ENCODE measurements around the gene ATP6V0A4. TPM values are rescaled to one million over a fixed set of nuclear protein-coding genes. Genes with fewer than 3 reads are reported as not detected.

The ATP6V0A4 gene
- not detected for total RNA-seq

- no peak for ATAC-seq (ENCODE audit: low read depth)
Observed at GRCh38 chr7:138797715-138798320, at the start of gene ATP6V0A4, which contains the start of gene TMEM213. ATP6V0A4 (minus strand) TSS chr7:138798196; CDS start chr7:138771247, 26,949 bp downstream. TMEM213 (plus strand) TSS chr7:138797994; CDS start chr7:138798105, 111 bp downstream.

GRCh38 chr7:138845711-138846110 lies 47.7 kb upstream of the ATP6V0A4 start:
- ATAC-seq (ENCODE audit: low read depth), result no peak
- Mint-ChIP-seq H3K4me3 (no peak overlapping the region), H3K27ac (no peak overlapping the region), H3K27me3 (peaks cover 4% of the 10 kb centered on the region), H3K36me3 (no peaks in the 10 kb centered on the region), H3K9me3 (no peaks in the 10 kb centered on the region), H3K4me1 (no peaks in the 10 kb centered on the region)
- POLR2A ChIA-PET, result no interaction called here
- no peak for DNase-seq

More at GRCh38 chr7:138797715-138798320, at the start of gene ATP6V0A4, which contains the start of gene TMEM213:
- Mint-ChIP-seq H3K27me3 (peaks cover 6% of the 10 kb centered on the region), H3K36me3 (no peaks in the 10 kb centered on the region), H3K27ac (no peak within 1 kb of the TSS), H3K4me3 (no peak within 1 kb of the TSS), H3K9me3 (no peaks in the 10 kb centered on the region), H3K4me1 (no peaks in the 10 kb centered on the region)
- POLR2A ChIA-PET, result no interaction called here
- DNase-seq, result no peak

- Mint-ChIP-seq H3K9me3 (no peaks in the 10 kb centered on the region), H3K27ac (no peak overlapping the region), H3K36me3 (no peaks in the 10 kb centered on the region), H3K4me1 (no peaks in the 10 kb centered on the region), H3K4me3 (no peak overlapping the region), H3K27me3 (peaks cover 4% of the 10 kb centered on the region)
- ATAC-seq (ENCODE audit: low read depth) (no peak), DNase-seq (no peak)
- POLR2A ChIA-PET, result no interaction called here
Observed at GRCh38 chr7:138843632-138844580, 45.9 kb upstream of the ATP6V0A4 start.

DNA sequence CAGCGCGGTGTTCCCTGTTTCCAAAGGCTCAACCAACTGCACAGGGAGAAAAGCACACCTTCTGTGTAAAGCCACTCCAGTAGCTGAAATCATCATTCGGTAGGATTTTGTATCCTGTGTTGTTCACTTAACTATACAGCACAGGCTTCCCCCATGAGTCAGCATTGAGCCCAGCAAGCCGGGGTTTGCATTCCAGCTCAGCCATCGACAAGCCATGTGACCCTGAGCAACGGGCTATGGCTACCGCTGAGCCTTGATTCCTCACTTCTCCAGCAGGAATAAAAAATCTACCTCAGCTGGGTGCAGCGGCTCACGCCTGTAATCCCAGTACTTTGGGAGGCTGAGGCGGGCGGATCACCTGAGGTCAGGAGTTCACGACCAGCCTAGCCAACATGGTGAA lies 44.1 kb upstream of the ATP6V0A4 start:
- no peak overlapping the region for H3K4me3 Mint-ChIP-seq
- H3K9me3 Mint-ChIP-seq, result no peaks in the 10 kb centered on the region
- DNase-seq (no peak), ATAC-seq (ENCODE audit: low read depth) (no peak)
- POLR2A ChIA-PET, result no interaction called here
- peaks cover 4% of the 10 kb centered on the region for H3K27me3 Mint-ChIP-seq
- no peaks in the 10 kb centered on the region for H3K4me1 Mint-ChIP-seq
- no peak overlapping the region for H3K27ac Mint-ChIP-seq
- H3K36me3 Mint-ChIP-seq, result no peaks in the 10 kb centered on the region

DNA sequence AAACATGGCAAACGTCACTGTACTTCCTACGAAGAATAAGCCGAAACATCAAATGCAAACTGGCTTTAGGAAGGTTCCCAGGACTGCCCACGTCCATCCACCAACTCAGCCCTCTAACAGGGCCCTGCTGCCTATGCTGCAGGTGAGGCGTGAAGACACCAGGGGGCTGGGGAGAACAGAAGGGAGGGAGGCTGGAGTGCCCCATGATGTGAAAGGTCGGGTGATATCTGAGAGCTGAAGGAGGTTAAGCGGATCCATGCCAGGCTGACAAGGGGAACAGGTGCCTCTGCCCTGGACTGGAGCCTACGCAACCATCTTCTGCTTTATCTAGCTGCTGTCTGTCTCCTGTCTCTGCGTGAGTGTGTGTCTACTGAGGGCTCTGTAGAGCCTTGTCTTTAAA lies 40.2 kb upstream of the ATP6V0A4 start:
- Mint-ChIP-seq H3K36me3 (no peaks in the 10 kb centered on the region), H3K4me3 (no peak overlapping the region), H3K9me3 (no peaks in the 10 kb centered on the region), H3K27ac (no peak overlapping the region), H3K27me3 (peaks cover 4% of the 10 kb centered on the region), H3K4me1 (peaks cover 3% of the 10 kb centered on the region)
- no peak for DNase-seq
- POLR2A ChIA-PET, result no interaction called here
- ATAC-seq (ENCODE audit: low read depth), result no peak

DNA sequence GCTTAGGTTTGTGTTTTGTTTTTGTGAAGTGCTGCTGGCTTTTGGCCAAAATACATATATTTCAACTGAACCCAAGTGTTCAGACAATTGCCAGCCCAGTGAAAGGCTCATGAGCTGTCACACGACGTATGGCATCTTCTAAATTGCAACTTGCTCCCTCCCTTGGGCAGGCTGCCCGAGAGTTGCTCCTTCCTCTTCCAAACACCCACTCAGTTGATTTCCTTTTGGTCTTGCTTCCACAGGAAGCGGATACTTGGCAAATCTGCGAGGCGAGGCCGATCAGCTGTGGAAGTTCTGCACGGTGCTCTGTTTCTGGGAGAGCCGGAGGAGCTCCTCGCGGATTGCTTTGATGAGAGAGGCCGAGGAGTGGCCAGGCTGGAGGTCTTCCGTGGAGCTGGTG lies 39.6 kb upstream of the ATP6V0A4 start:
- POLR2A ChIA-PET, result no interaction called here
- Mint-ChIP-seq H3K9me3 (no peaks in the 10 kb centered on the region), H3K4me1 (peaks cover 3% of the 10 kb centered on the region), H3K27me3 (peaks cover 4% of the 10 kb centered on the region), H3K36me3 (no peaks in the 10 kb centered on the region), H3K27ac (no peak overlapping the region), H3K4me3 (no peak overlapping the region)
- DNase-seq (no peak), ATAC-seq (ENCODE audit: low read depth) (no peak)

DNA sequence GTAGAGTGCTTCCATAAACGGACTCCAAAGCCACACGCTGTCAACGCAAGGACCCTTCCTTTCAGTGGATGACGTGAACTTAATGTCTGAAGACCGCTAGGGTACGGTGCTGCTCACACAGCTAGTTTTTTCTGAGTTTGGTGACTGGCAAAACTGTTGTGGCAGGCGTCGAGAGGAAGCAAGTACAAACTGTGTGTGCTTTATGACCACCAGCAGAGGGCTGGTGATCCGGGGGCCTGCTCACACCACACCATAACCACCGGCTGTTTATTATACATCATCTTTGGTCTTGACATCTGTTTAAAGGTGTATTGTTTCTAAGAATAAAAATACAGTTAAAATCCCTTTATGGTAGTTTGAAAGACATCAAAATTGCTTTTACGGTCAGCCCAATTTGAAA lies 37.1 kb upstream of the ATP6V0A4 start:
- H3K27me3 Mint-ChIP-seq, result peaks cover 2% of the 10 kb centered on the region
- DNase-seq (no peak), ATAC-seq (ENCODE audit: low read depth) (no peak)
- no peaks in the 10 kb centered on the region for H3K9me3 Mint-ChIP-seq
- POLR2A ChIA-PET, result no interaction called here
- no peak overlapping the region for H3K27ac Mint-ChIP-seq
- H3K4me1 Mint-ChIP-seq, result peaks cover 3% of the 10 kb centered on the region
- no peak overlapping the region for H3K4me3 Mint-ChIP-seq
- H3K36me3 Mint-ChIP-seq, result no peaks in the 10 kb centered on the region

- peaks cover 3% of the 10 kb centered on the region for H3K4me1 Mint-ChIP-seq
- no peak overlapping the region for H3K4me3 Mint-ChIP-seq
- H3K27me3 Mint-ChIP-seq, result peaks cover 2% of the 10 kb centered on the region
- POLR2A ChIA-PET, result no interaction called here
- no peak overlapping the region for H3K27ac Mint-ChIP-seq
- H3K36me3 Mint-ChIP-seq, result no peaks in the 10 kb centered on the region
- no peak for DNase-seq
- ATAC-seq (ENCODE audit: low read depth), result no peak
- H3K9me3 Mint-ChIP-seq, result no peaks in the 10 kb centered on the region
Observed at GRCh38 chr7:138834583-138834982, 36.6 kb upstream of the ATP6V0A4 start.

DNA sequence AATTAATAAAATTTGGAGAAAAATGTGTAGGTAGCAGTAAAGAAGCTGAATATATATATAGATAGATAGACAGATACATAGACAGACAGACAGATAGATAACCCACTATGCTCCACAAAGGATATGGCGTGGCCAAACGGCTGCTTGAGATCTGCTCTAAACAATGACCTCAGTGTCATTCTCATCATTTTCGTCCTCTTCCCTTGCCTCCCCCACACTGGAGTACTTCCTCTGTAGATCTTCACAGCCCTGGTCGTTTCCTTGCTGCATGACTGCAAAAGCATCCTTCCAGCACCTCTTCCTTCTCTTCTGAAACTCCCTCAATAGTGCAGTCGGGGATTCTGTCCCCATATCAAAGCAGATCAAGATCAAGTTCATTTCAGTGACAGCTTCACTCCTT lies 35.6 kb upstream of the ATP6V0A4 start:
- Mint-ChIP-seq H3K9me3 (no peaks in the 10 kb centered on the region), H3K27ac (no peak overlapping the region), H3K4me3 (no peak overlapping the region), H3K27me3 (peaks cover 2% of the 10 kb centered on the region), H3K36me3 (no peaks in the 10 kb centered on the region), H3K4me1 (peaks cover 3% of the 10 kb centered on the region)
- DNase-seq, result no peak
- POLR2A ChIA-PET, result no interaction called here
- no peak for ATAC-seq (ENCODE audit: low read depth)

DNA sequence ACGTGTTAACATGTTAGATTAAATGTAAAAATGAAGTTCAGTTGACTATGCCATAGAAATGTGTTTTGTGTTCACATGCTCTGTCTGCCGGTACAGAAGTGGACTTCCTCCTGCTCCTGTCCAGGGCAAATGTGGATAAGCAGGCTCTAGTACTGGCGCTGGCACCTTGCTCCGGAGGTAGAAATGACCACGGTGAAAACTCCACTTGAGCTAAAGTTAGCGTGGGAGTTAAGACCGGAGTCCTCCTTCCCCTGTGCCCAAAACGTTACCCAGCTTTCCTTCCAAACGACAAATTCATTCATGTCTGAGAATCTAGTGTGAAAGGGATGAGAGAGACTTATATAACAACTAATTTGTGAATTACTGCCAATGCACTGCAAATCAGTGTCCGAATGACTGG lies 35.0 kb upstream of the ATP6V0A4 start:
- DNase-seq (no peak), ATAC-seq (ENCODE audit: low read depth) (no peak)
- Mint-ChIP-seq H3K36me3 (no peaks in the 10 kb centered on the region), H3K27me3 (peaks cover 2% of the 10 kb centered on the region), H3K27ac (no peak overlapping the region), H3K9me3 (no peaks in the 10 kb centered on the region), H3K4me3 (no peak overlapping the region), H3K4me1 (peaks cover 3% of the 10 kb centered on the region)
- POLR2A ChIA-PET, result no interaction called here

DNA sequence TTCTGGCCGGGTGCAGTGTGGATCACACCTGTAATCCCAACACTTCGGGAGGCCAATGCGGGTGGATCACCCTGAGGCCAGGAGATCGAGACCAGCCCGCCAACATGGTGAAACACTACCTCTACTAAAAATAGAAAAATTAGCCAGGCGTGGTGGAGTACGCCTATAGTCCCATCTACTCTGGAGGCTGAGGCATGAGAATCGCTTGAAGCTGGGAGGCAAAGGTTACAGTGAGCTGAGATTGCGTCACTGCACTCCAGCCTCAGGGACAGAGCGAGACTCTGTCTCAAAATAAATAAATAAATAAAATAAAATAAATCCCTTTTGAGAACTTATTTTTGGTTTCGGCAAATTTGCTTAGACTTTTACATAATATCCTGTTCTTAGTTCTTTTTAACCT lies 31.3 kb upstream of the ATP6V0A4 start:
- Mint-ChIP-seq H3K27me3 (peaks cover 4% of the 10 kb centered on the region), H3K36me3 (no peaks in the 10 kb centered on the region), H3K9me3 (no peaks in the 10 kb centered on the region), H3K4me1 (peaks cover 7% of the 10 kb centered on the region), H3K4me3 (no peak overlapping the region), H3K27ac (no peak overlapping the region)
- ATAC-seq (ENCODE audit: low read depth), result no peak
- DNase-seq, result no peak
- POLR2A ChIA-PET, result no interaction called here

DNA sequence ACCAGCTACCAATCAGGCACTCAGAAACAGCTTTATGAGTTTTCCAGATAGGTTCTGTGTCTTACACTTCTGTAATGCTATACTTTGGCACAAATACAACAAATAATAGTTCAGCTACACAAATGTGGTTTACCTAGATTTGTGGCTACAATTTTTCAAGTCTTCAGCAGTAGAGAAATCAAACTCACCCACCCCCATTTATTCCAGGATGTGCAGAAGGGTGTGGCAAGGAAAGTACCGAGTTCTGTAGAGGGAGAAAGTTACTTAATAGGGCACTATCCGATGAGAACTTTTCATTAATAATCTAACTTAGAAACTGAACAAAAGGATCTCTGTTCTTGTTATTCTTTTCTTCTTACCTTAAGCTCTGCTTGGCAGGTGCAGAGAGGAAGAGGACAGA lies 30.3 kb upstream of the ATP6V0A4 start:
- Mint-ChIP-seq H3K9me3 (no peaks in the 10 kb centered on the region), H3K4me1 (peaks cover 5% of the 10 kb centered on the region), H3K27me3 (peaks cover 3% of the 10 kb centered on the region), H3K4me3 (no peak overlapping the region), H3K36me3 (no peaks in the 10 kb centered on the region), H3K27ac (no peak overlapping the region)
- no peak for DNase-seq
- POLR2A ChIA-PET, result no interaction called here
- no peak for ATAC-seq (ENCODE audit: low read depth)

GRCh38 chr7:138825049-138825721 lies 27.2 kb upstream of the ATP6V0A4 start:
- Mint-ChIP-seq H3K27ac (no peak overlapping the region), H3K36me3 (no peaks in the 10 kb centered on the region), H3K4me1 (peaks cover 5% of the 10 kb centered on the region), H3K27me3 (peaks cover 3% of the 10 kb centered on the region), H3K9me3 (no peaks in the 10 kb centered on the region), H3K4me3 (no peak overlapping the region)
- no peak for DNase-seq
- no peak for ATAC-seq (ENCODE audit: low read depth)
- POLR2A ChIA-PET, result no interaction called here
